HepG2 (cell line): ENCODE data around the gene PTGR2.

Source experiments
- BRCA1 ChIP-seq: sonication (generic); formaldehyde crosslinking; IDR thresholded peaks from 2 replicates; pipeline ENCODE4 v1.4.0; 2020; ENCODE audit warnings: missing genetic modification reagents
- EZH2 ChIP-seq: conservative IDR thresholded peaks from 2 replicates; pipeline ENCODE4 v1.6.1; 2012; ENCODE audit warnings: mild to moderate bottlenecking, low read depth, low read length, moderate library complexity
- IRF2 ChIP-seq: IDR thresholded peaks from 2 replicates; pipeline ENCODE4 v1.6.1; 2018; ENCODE audit warnings: missing genetic modification reagents, missing compliant biosample characterization
- POLR2AphosphoS2 ChIP-seq: IDR thresholded peaks from 2 replicates; pipeline ENCODE4 v1.6.1; 2011; ENCODE audit warnings: low read depth, low read length, improper control_type of control experiment
- ZFP41 ChIP-seq: sonication (generic); formaldehyde crosslinking; IDR thresholded peaks from 2 replicates; pipeline ENCODE4 v1.4.0; 2020; ENCODE audit warnings: mild to moderate bottlenecking, missing genetic modification reagents, borderline replicate concordance
- ZNF333 ChIP-seq: sonication (generic); formaldehyde crosslinking; IDR thresholded peaks from 2 replicates; pipeline ENCODE4 v1.4.0; 2020; ENCODE audit warnings: mild to moderate bottlenecking, missing genetic modification reagents, borderline replicate concordance
- ZSCAN9 ChIP-seq: IDR thresholded peaks from 2 replicates; pipeline ENCODE4 v1.6.1; 2016; ENCODE audit warnings: borderline replicate concordance
- TF ChIP-seq, protein P1 (sequence below): sonication (generic); formaldehyde crosslinking; IDR thresholded peaks from 2 replicates; pipeline ENCODE4 v1.4.0; 2020; ENCODE audit warnings: missing genetic modification reagents
- TF ChIP-seq, protein P2 (sequence below): sonication (generic); formaldehyde crosslinking; IDR thresholded peaks from 2 replicates; pipeline ENCODE4 v1.4.0; 2020; ENCODE audit warnings: missing genetic modification reagents
- TF ChIP-seq, protein P3 (sequence below): sonication (generic); formaldehyde crosslinking; IDR thresholded peaks from 2 replicates; pipeline ENCODE4 v1.4.0; 2020; ENCODE audit warnings: missing genetic modification reagents, borderline replicate concordance

DNA sequence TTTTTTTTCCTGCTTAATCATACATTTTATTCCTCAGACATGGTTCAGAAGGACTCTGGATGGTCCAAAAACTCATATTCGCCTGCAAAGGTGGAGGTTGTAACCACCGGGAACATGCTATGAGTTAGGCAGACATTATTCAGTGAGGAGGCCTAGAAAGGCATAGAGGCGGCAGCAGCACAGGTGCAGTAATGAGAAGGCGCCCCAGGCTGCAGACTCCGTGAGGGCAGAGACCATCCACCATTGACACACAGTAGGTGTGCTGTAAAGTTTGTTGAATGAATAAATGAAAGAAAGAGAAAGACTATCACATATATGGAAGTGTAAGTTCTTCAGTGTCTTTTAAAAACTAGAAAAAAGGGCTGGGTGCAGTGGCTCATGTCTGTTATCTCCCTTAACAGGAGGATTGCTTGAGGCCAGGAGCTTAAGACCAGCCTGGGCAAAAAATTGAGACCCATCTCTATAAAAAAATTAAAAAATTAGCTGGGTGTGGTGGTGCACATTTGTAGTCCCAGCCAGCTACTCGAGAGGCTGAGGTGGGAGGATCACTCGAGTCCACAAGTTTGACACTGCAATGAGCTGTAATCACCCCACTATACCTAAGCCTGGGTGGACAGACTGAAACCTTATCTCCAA is 34.5 kb upstream of the PTGR2 start:
- TF ChIP-seq, protein P1, sequence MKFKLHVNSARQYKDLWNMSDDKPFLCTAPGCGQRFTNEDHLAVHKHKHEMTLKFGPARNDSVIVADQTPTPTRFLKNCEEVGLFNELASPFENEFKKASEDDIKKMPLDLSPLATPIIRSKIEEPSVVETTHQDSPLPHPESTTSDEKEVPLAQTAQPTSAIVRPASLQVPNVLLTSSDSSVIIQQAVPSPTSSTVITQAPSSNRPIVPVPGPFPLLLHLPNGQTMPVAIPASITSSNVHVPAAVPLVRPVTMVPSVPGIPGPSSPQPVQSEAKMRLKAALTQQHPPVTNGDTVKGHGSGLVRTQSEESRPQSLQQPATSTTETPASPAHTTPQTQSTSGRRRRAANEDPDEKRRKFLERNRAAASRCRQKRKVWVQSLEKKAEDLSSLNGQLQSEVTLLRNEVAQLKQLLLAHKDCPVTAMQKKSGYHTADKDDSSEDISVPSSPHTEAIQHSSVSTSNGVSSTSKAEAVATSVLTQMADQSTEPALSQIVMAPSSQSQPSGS, result no peak
- TF ChIP-seq, protein P2, sequence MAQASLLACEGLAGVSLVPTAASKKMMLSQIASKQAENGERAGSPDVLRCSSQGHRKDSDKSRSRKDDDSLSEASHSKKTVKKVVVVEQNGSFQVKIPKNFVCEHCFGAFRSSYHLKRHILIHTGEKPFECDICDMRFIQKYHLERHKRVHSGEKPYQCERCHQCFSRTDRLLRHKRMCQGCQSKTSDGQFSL (CRISPR knock-in tag), result no peak
- TF ChIP-seq POLR2AphosphoS2, result no peak
- TF ChIP-seq IRF2 (CRISPR knock-in tag), result no peak
- TF ChIP-seq EZH2, result no peak
- no peak for TF ChIP-seq BRCA1 (CRISPR knock-in tag)
- TF ChIP-seq ZSCAN9 (CRISPR knock-in tag), result no peak
- no peak for TF ChIP-seq ZFP41 (CRISPR knock-in tag)
- no peak for TF ChIP-seq ZNF333 (CRISPR knock-in tag)
- TF ChIP-seq, protein P3, sequence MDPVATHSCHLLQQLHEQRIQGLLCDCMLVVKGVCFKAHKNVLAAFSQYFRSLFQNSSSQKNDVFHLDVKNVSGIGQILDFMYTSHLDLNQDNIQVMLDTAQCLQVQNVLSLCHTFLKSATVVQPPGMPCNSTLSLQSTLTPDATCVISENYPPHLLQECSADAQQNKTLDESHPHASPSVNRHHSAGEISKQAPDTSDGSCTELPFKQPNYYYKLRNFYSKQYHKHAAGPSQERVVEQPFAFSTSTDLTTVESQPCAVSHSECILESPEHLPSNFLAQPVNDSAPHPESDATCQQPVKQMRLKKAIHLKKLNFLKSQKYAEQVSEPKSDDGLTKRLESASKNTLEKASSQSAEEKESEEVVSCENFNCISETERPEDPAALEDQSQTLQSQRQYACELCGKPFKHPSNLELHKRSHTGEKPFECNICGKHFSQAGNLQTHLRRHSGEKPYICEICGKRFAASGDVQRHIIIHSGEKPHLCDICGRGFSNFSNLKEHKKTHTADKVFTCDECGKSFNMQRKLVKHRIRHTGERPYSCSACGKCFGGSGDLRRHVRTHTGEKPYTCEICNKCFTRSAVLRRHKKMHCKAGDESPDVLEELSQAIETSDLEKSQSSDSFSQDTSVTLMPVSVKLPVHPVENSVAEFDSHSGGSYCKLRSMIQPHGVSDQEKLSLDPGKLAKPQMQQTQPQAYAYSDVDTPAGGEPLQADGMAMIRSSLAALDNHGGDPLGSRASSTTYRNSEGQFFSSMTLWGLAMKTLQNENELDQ (CRISPR knock-in tag), result no peak
